GM21529 (cell line): ENCODE measurements around the gene SPRR2G.
"Not testable (repeated sequence)": the region's sequence is repeated elsewhere in the genome, so short reads cannot be mapped to it uniquely, and the experiment has no call there.

Experiments used
- ATAC-seq: cut with Tn5 transposase; IDR thresholded peaks from one replicate; pipeline ENCODE4 v1.9.1; 2021; ENCODE audit not compliant: unreplicated experiment

Gene SPRR2G

DNA sequence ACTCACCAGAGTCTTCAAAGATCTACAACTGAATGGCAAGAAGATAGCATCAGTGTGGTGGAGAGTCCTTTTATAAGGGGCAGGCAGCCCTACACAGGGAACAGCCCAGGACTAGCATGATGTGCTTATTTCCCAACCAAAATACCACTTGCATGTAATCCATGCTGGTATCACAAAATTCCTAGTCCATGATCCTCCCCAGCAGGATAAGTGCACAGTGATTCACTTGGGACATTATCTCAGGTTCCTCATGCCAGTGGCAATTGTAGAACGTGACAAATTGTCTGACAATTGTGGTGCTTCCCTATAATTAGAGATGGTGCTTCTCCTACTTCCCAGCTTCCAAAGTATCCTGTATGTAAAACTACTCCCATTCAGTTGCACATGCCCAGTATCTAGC lies at the start of gene SPRR2G:
SPRR2G (minus strand) TSS at position 45 of the 400 bp plus-strand sequence. CDS start 780 bp downstream, outside the sequence.
- ATAC-seq = no peak

DNA sequence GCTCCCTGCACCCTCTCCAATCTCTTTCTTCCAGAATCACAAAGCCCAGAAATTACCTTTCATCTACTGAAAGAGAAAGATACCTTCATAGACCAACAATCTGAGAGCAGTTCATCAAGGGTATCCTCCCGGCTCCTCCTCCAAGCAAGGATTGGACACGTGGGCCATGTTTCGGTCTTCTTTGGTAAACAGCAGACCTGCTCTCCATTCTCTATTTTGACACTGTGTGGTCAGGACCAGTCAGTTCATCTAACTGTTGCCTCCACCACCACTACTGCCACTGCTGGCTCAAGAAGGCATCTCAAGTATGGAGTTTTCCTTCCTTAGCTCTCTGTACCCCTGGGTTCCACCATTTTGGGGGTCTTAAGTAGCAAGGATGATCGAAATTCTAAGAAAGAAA lies 44.5 kb upstream of the SPRR2G start:
- ATAC-seq = no peak

DNA sequence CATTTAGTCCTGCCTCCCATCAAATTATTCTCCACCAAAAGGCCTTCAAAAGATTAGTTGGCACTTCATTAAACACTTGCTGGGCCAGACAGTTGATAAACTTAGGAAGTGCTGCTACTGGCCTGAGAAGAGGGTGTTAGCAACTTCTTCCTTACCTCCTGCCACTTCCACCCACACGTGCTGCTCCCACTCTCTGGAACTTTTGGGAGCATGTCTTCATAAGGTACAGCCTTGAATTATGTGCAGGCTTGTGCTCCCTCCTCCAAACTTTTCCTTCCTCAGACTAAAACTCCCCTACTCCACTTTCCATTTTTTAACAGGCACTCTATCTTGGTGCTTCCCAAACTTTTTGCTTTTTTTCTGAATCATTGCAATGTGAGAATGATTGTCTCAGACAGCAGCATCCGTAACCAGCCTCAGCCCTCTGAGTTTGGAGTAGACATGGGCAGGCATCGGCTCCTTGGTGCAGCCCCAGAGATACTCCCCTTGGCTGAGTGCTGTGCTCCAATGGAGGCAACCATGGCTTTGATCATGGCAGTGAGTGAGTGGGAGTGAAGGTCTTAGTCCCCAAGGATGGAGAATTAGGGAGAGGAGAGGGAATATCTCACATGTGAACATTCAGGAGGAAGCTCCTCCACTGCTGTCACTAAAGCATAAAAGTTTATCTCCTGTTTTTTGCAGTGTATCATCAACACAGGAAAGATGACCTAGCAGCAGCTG lies 43.8 kb upstream of the SPRR2G start:
- no peak for ATAC-seq

GRCh38 chr1:153192697-153193096 lies 42.0 kb upstream of the SPRR2G start:
- no peak for ATAC-seq

GRCh38 chr1:153190373-153190772 lies 39.7 kb upstream of the SPRR2G start:
- ATAC-seq = no peak

DNA sequence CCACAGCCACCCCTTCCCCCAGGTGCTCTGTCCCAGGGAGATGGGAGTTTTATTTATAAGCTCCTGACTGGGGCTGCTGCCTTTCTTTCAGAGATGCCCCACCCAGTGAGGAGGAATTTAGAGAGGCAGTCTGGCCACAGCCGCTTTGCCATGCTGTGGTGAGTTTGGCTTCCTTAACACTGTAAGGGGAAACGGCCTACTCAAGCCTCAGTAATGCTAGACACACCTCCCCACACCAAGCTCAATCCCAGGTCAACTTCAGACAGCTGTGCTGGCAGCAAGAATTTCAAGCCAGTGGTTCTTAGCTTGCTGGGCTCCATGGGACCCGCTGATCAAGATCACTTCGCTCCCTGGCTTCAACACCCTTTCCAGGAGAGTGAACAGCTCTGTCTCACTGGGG lies 37.6 kb upstream of the SPRR2G start:
- not testable (repeated sequence) for ATAC-seq

DNA sequence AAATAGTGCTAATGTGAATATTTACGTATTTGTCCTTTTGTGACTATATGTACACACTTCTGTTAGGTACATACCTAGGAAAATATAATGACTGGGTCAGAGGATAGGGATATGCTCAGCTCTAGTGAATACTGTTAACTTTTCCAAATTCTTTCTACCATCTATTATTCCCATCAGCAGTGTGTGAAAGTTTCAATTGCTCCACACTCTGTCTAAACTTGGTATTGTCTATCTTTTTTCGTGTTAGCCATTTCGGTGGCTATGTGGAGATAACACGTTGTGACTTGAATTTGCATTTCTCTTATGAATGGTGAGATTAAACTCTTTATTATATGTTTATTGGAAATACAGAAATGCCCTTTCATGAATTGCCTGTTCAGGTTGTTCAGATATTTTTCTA lies 29.9 kb upstream of the SPRR2G start:
- no peak for ATAC-seq

- ATAC-seq = no peak
Measured at GRCh38 chr1:153178922-153179321, 28.2 kb upstream of the SPRR2G start.

- no peak for ATAC-seq
Measured at GRCh38 chr1:153174624-153175023, 23.9 kb upstream of the SPRR2G start.

GRCh38 chr1:153168686-153169085 lies 18.0 kb upstream of the SPRR2G start:
- no peak for ATAC-seq

DNA sequence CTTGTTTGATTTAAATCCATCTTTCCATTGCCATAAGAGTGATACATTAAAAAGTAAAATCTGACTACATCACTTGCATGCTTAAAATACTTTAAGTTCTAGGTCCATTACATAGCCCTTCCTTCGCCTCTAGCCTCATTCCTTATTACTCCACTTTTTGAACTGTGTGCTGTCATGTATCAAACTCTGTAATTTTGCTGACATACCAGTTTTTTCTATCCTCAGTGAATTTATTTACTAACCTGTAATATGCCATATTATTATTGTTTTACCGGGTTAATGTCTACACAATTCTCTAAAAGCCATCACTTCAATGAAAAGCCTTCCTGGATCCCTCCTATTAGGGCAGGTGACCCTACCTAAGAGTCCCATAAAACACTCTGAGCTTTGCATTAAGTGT lies 4.9 kb upstream of the SPRR2G start:
- ATAC-seq = no peak

DNA sequence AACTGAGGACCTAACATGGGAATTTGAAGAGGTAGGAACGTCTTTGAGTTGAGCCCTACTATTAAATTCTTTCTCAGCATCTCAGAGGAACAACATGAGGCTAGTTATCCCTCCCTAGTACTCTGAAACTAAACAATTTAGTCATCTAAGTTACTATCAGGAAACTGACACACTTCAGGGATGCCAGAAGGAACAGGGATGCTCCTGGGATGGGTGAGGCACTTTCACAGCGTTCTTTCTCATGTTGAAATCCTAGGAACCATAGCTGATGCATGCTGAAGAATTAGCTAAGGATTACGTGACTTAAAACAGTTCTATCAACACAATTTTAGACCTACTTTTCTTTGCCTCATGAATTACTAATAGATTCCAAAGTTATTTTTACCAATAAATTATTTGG lies 1.8 kb upstream of the SPRR2G start:
- ATAC-seq = no peak

DNA sequence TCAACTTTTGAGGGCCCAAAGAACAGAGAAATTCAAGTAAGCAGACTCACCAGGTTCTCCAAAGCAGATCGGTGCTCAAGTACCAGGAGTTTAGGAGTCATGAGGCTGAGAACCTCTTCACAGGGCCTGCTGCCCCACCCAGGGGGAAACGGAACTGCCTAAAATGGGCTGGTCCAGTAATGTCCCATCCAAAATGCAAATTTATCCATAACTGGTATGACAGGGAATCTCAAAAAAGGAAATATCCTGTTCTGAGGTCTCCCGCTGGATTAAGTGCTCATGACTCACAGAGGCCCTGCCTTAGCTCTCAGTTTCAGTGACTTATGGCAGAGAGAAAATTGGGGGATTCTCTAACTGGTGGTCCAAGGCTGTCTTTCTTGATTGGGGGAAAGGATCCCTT lies 9.3 kb downstream of the SPRR2G start:
- ATAC-seq = no peak

DNA sequence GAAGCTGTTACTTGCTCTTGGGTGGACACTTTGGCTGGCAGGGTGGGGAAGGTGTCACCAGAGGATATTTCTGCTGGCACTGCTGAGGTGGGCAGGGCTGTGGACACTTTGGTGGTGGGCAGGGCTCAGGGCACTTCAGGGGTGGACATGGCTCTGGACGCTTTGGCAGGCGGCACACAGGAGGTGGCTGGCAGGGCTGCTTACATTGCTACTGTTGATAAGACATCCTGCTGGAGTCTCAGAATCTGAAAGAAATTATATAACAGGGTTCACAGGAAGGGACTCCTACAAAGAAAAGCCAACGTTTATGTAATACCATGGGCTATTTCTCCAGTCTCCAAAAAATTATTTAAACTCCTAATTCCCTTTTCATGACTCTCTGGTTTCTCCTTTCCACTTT lies 10.2 kb downstream of the SPRR2G start:
- no peak for ATAC-seq

GRCh38 chr1:153133743-153134142 lies 16.9 kb downstream of the SPRR2G start:
- ATAC-seq = no peak

DNA sequence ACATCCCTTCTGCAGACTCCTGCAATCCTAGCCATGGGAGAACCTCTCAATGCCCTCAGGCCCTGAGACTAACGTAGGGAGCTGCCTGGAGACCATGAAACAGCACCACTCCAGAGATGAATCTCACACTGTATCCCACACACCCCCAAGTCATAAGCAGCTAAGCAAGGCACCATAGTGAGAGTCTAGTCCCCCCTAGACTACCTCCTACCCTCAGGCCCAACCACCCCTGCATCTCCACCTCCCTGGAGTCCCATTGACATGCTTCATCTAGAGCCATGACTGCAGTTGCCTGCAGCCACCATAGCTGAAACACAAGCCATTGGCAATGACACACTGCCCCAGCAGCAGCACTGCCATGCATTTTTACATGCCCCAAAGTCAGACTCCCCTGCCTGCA lies 17.4 kb downstream of the SPRR2G start:
- no peak for ATAC-seq

DNA sequence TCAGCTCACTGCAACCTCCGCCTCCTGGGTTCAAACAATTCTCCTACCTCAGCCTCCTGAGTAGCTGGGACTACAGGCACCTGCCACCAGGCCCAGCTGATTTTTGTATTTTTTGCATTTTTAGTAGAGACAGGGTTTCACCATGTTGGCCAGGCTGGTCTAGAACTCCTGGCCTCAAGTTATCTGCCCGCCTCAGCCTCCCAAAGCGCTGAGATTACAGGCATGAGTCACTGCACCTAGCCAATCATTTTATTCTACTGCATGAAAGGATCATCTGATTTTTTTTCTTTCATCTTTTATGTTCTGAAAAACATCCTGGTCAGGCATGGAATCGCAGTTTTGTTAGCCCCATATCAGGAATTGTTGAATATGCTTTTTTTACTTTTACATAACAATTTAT lies 22.0 kb downstream of the SPRR2G start:
- ATAC-seq = not testable (repeated sequence)

DNA sequence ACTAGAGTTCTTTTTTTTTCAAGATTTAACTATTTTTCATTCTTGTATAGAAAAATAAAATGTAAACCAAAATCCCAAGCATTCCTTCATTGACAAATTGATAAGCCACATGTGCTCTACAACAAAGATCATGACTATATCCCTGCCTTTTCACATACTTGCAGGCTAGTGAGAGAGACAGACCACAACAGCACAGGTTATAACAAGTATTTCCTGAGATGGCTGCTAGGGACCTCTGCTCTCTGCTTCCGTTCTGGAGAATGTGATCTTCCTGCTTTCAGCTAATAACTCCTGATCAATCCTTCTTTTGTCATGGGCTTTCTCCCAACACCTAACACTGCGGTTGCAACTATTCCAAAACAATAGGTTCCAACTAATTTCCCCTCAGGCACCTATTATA lies 23.4 kb downstream of the SPRR2G start:
- no peak for ATAC-seq

- ATAC-seq = no peak
Measured at GRCh38 chr1:153125536-153125935, 25.2 kb downstream of the SPRR2G start.

DNA sequence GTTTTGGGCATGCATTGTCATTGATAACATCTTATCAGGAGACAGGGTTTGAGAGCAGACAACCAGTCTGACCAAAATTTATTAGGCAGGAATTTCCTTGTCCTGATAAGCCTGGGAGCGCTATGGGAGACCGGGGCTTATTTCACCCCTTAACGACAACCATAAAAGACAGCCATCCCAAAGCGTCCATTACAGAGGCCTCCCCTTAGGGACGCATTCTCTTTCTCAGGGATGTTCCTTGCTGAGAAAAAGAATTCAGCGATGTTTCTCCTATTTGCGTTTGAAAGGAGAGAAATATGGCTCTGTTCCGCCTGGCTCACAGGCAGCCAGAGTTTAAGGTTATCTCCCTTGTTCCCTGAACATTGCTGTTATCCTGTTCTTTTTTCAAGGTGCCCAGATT lies 26.9 kb downstream of the SPRR2G start:
- ATAC-seq = not testable (repeated sequence)

- ATAC-seq = no peak
Measured at GRCh38 chr1:153122831-153123421, 27.8 kb downstream of the SPRR2G start.

- no peak for ATAC-seq
Measured at GRCh38 chr1:153120945-153121344, 29.7 kb downstream of the SPRR2G start.

DNA sequence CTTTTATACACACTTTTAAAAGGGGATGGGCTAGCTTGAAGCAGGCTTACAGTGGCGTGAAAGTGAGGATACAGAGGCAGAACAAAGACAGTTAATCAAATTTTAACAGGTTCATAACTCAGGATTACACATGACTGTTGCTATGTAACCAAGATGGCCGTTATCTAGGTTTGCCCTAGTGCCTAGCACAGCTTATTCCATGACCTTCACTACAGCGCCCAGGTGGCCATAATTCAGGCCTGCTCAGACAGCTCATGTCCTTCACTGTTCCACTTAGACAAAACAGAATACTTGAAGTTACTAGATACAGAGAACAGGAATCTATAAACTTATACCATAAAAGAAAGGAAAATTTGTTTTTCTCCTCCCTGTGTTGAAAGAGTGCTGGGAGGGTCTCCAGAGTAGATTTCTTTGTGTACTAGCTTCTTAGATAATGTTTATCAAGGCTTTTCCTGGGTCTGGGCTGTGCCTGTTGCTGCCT lies 31.2 kb downstream of the SPRR2G start:
- ATAC-seq = no peak
